GM18909 (cell line): Measurements from ENCODE around the gene SEZ6L2.
"Not testable (repeated sequence)": the region's sequence is repeated elsewhere in the genome, so short reads cannot be mapped to it uniquely, and the experiment has no call there.

Experiments
- ATAC-seq: cut with Tn5 transposase; IDR thresholded peaks from one replicate; pipeline ENCODE4 v1.9.1; 2021; ENCODE audit warnings: mild to moderate bottlenecking; ENCODE audit not compliant: unreplicated experiment, poor library complexity

SEZ6L2 gene

GRCh38 chr16:29858149-29858849, 41.1 kb downstream of the SEZ6L2 start:
- ATAC-seq: no peak

GRCh38 chr16:29857133-29857760, 42.1 kb downstream of the SEZ6L2 start:
- ATAC-seq: no peak

GRCh38 chr16:29854520-29855100, 44.7 kb downstream of the SEZ6L2 start:
- no peak for ATAC-seq

- ATAC-seq: no peak
Measured at GRCh38 chr16:29852654-29853053, 46.7 kb downstream of the SEZ6L2 start.

- ATAC-seq: no peak
Measured at GRCh38 chr16:29850998-29851397, 48.4 kb downstream of the SEZ6L2 start.

- ATAC-seq: no peak
Measured at GRCh38 chr16:29849505-29849904, 49.8 kb downstream of the SEZ6L2 start.

- no peak for ATAC-seq
Measured at GRCh38 chr16:29848420-29849297, 50.7 kb downstream of the SEZ6L2 start.

- ATAC-seq: no peak
Measured at GRCh38 chr16:29845656-29846055, 53.7 kb downstream of the SEZ6L2 start.

- ATAC-seq: no peak
Measured at GRCh38 chr16:29844575-29845331, 54.6 kb downstream of the SEZ6L2 start.

GRCh38 chr16:29843931-29844330, 55.4 kb downstream of the SEZ6L2 start:
- no peak for ATAC-seq

- ATAC-seq: no peak
Measured at GRCh38 chr16:29842732-29843346, 56.5 kb downstream of the SEZ6L2 start.

- ATAC-seq: no peak
Measured at GRCh38 chr16:29841631-29842030, 57.7 kb downstream of the SEZ6L2 start.

GRCh38 chr16:29840240-29840639, 59.1 kb downstream of the SEZ6L2 start:
- no peak for ATAC-seq

- ATAC-seq: no peak
Measured at GRCh38 chr16:29839822-29840221, 59.5 kb downstream of the SEZ6L2 start.

- ATAC-seq: no peak
Measured at GRCh38 chr16:29837841-29838240, 61.5 kb downstream of the SEZ6L2 start.

GRCh38 chr16:29836623-29837022, 62.7 kb downstream of the SEZ6L2 start:
- no peak for ATAC-seq

- no peak for ATAC-seq
Measured at GRCh38 chr16:29835926-29836325, 63.4 kb downstream of the SEZ6L2 start.

- no peak for ATAC-seq
Measured at GRCh38 chr16:29834079-29834478, 65.3 kb downstream of the SEZ6L2 start.

GRCh38 chr16:29833219-29833618, 66.1 kb downstream of the SEZ6L2 start:
- ATAC-seq: not testable (repeated sequence)

GRCh38 chr16:29831490-29831889, 67.9 kb downstream of the SEZ6L2 start:
- no peak for ATAC-seq
